DND-41 (cell line): ENCODE results near the gene AHNAK2.

Source experiments
- CTCF ChIP-seq: IDR thresholded peaks from 2 replicates; pipeline ENCODE4 v1.5.1; 2012; ENCODE audit warnings: borderline replicate concordance, low read length, moderate library complexity, mild to moderate bottlenecking; ENCODE audit not compliant: poor library complexity, severe bottlenecking; ENCODE audit errors: extremely low read depth
- EZH2 ChIP-seq: IDR thresholded peaks from 3 replicates; pipeline ENCODE4 v1.6.1; 2012; ENCODE audit warnings: borderline replicate concordance, low read depth, mild to moderate bottlenecking, moderate library complexity, low read length, inconsistent platforms; ENCODE audit not compliant: severe bottlenecking

- TF ChIP-seq CTCF (no peak), EZH2 (no peak)
Measured at GRCh38 chr14:104948736-104949031, 29.5 kb downstream of the AHNAK2 start.
